ENCODE measurements around the gene ASB1.
"Not testable (repeated sequence)": the region's sequence is repeated elsewhere in the genome, so short reads cannot be mapped to it uniquely, and the experiment has no call there.

Gene ASB1

GRCh38 chr2:238424313-238424700, 2.4 kb upstream of the ASB1 start:
- no peak for DNase-seq

GRCh38 chr2:238425505-238425978, 1.2 kb upstream of the ASB1 start:
- DNase-seq, result no peak

DNA sequence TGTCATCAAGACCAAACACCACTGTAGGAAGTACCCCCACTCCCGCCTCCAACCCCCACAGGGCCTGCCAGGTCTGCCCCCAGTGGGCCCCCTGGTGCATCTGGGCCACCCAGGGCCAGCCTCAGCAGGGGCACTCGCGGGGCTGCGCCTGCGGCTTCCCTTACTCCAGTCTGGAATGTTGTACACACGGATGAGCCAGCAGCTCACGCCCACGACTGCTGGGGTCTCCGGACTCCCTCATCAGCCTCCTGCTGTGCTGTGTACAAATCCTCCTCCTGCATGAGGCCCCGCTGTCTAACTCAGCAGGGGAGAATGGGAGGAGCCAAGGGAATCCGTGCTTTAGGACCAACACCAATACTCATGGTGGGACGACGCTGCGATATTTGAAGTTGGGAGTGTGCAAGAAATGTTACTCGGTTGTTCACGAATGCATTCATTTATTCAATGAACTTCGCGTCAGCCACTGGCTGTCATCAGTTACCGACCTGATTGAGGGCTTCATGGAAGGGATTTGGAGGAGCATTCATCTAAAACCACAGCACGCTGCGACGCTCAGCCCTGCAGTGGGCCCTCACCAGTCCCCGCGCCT, 654 bp upstream of the ASB1 start:
- DNase-seq, result no peak

- no peak for DNase-seq
Measured at GRCh38 chr2:238427435-238428162, 872 bp downstream of the ASB1 start.

GRCh38 chr2:238428866-238429265, 2.1 kb downstream of the ASB1 start:
- no peak for DNase-seq

- DNase-seq, result no peak
Measured at GRCh38 chr2:238430781-238431180, 4.1 kb downstream of the ASB1 start.

GRCh38 chr2:238431456-238431855, 4.7 kb downstream of the ASB1 start:
- DNase-seq, result no peak

GRCh38 chr2:238433300-238433915, 6.7 kb downstream of the ASB1 start:
- no peak for DNase-seq

GRCh38 chr2:238433941-238434845, 7.5 kb downstream of the ASB1 start:
- no peak for DNase-seq

GRCh38 chr2:238434846-238435751, 8.4 kb downstream of the ASB1 start:
- DNase-seq, result no peak

DNA sequence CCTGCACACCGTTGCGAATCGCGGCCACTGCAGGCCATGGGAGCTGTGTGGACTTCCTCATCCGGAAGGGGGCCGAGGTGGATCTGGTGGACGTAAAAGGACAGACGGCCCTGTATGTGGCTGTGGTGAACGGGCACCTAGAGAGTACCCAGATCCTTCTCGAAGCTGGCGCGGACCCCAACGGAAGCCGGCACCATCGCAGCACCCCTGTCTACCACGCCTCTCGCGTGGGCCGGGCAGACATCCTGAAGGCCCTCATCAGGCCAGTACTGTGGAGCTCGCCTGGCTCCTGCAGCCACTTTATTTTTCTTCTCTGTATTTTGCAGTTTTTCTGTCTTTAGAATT, 9.0 kb downstream of the ASB1 start:
- DNase-seq, result no peak

- no peak for DNase-seq
Measured at GRCh38 chr2:238438856-238439849, 12.4 kb downstream of the ASB1 start.

GRCh38 chr2:238439917-238440316, 13.2 kb downstream of the ASB1 start:
- DNase-seq, result no peak

- DNase-seq, result no peak
Measured at GRCh38 chr2:238440331-238440730, 13.6 kb downstream of the ASB1 start.

GRCh38 chr2:238440767-238441166, 14.0 kb downstream of the ASB1 start:
- DNase-seq, result no peak

GRCh38 chr2:238441262-238442114, 14.8 kb downstream of the ASB1 start:
- no peak for DNase-seq

DNA sequence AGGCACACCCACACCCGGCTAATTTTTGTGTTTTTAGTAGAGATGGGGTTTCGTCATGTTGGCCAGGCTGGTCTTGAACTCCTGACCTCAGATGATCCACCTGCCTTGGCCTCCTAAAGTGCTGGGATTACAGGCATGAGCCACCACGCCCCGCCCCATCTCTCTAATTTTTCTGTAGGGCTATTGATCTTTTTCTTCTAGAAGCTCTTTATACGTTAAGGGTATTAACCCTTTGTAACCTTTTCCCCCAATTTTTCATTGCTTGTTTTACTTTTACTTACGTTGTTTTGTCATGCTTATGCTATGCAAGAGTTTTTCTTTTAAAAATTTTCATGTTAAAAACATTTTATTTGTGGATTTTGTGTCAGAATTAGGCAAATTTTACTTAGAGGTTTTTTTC, 15.5 kb downstream of the ASB1 start:
- DNase-seq, result not testable (repeated sequence)

DNA sequence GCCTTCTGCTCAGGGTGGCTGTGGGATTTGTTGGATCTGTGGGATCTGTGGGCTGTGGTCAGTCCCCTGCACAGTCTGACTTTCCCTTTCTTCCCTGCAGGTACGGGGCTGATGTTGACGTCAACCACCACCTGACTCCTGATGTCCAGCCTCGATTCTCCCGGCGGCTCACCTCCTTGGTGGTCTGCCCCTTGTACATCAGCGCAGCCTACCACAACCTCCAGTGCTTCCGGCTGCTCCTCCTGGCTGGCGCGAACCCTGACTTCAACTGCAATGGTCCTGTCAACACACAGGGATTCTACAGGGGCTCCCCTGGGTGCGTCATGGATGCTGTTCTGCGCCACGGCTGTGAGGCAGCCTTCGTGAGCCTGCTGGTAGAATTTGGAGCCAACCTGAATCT, 17.5 kb downstream of the ASB1 start:
- DNase-seq, result no peak

DNA sequence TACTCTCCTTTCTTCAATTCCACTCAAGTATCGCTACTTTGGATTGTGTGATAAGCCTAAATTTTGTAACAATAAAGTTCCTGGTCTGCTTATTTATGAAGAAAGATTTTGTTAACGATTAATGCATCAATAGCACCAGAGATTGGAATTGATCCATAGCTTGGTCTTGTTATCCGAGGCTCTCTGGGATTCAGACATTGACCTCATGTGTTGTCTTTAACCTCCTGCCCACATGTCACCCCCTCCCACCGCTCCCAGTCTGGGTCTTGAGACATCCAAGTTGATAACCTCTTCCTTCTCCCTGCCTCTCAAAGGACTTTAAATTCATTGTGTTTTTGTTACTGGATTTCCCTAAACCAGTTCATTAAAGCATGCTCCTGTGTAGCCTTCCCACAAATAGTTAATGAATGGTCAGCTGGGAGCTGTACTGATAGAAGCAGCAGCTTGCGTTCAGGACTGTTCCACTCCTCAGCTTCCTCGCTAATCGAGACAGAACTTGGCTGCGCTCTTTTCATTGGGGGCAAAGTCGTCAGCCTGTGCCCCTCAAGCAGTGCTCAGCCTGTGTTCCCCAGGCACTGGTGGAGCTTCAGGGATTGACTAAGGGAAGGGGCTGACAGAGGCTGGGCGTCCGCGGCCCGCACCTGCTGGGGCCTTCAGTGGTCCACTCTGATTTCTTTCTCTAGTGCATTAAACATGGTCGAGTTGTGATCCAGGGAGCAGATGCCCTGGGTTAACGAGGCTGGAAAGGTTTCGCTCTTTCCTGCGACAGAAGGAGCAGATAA, 18.9 kb downstream of the ASB1 start:
- no peak for DNase-seq
